Spleen (tissue), 11 donors: ENCODE measurements around the gene ARHGEF25. TPM values are rescaled to one million over a fixed set of nuclear protein-coding genes. Genes with fewer than 3 reads are reported as not detected.
"Not testable (repeated sequence)": the region's sequence is repeated elsewhere in the genome, so short reads cannot be mapped to it uniquely, and the experiment has no call there.

Experiments used
- DNase-seq: peaks from one replicate; pipeline ENCODE4 v3.0.0-alpha.2; 2020
- H3K27ac ChIP-seq, 8 donors: fragments of 200-600 bp; sonication (generic) in 7 of 8; 1 replicate in 4 of 8; 2 replicates in 4 of 8; pipeline versions ENCODE4 v1.5.0 to v1.8.0; 2016 to 2021; ENCODE audit warnings: inconsistent platforms in 4 of 8, mild to moderate bottlenecking in 4 of 8, moderate library complexity in 1 of 8
- H3K27me3 ChIP-seq, 7 donors: fragments of 200-600 bp; sonication (generic) in 6 of 7; replicated peaks in 1 of 7; 1 replicate in 4 of 7; 2 replicates in 3 of 7; pipeline versions ENCODE4 v1.5.0 to v1.8.0; 2016 to 2021; ENCODE audit warnings: inconsistent platforms in 3 of 7, mild to moderate bottlenecking in 1 of 7
- H3K36me3 ChIP-seq, 6 donors: fragments of 200-600 bp; sonication (generic) in 5 of 6; 1 replicate in 4 of 6; 2 replicates in 2 of 6; pipeline versions ENCODE4 v1.5.0 to v1.8.0; 2016 to 2021; ENCODE audit warnings: inconsistent platforms in 2 of 6
- H3K4me1 ChIP-seq, 6 donors: fragments of 200-600 bp; sonication (generic) in 5 of 6; 1 replicate in 3 of 6; 2 replicates in 3 of 6; pipeline versions ENCODE4 v1.5.0 to v1.8.0; 2016 to 2021; ENCODE audit warnings: inconsistent platforms in 3 of 6
- H3K4me3 ChIP-seq, 8 donors: fragments of 200-600 bp; sonication (generic) in 7 of 8; 1 replicate in 4 of 8; 2 replicates in 4 of 8; pipeline versions ENCODE4 v1.5.0 to v1.8.0; 2016 to 2021; ENCODE audit warnings: inconsistent platforms in 4 of 8, mild to moderate bottlenecking in 4 of 8, moderate library complexity in 2 of 8
- H3K9me3 ChIP-seq, 8 donors: fragments of 200-600 bp; sonication (generic) in 7 of 8; 1 replicate in 4 of 8; 2 replicates in 4 of 8; pipeline versions ENCODE4 v1.5.0 to v1.8.0; 2016 to 2021; ENCODE audit warnings: inconsistent platforms in 4 of 8
- CTCF ChIP-seq, 11 experiments: fragments of 200-600 bp in 7 of 11; fragments of 450-650 bp in 4 of 11; sonication (generic) in 4 of 11; IDR thresholded peaks in 8 of 11; conservative IDR thresholded peaks in 3 of 11; 1 replicate in 7 of 11; 2 replicates in 4 of 11; pipeline versions ENCODE4 v1.4.0 to v1.8.0; 2016 to 2021; ENCODE audit warnings: antibody characterized with exemption in 11 of 11, inconsistent platforms in 4 of 11, mild to moderate bottlenecking in 1 of 11
- POLR2A ChIP-seq, 3 donors: fragments of 450-650 bp; IDR thresholded peaks; one replicate each; pipeline ENCODE4 v1.5.1; 2017; ENCODE audit warnings: antibody characterized with exemption in 3 of 3, mild to moderate bottlenecking in 1 of 3
- POLR2AphosphoS5 ChIP-seq, 3 donors: sonication (generic); formaldehyde crosslinking; IDR thresholded peaks; one replicate each; pipeline ENCODE4 v1.5.1; 2017; ENCODE audit warnings: antibody characterized with exemption in 3 of 3
- WGBS, 5 donors: extraction: QIAGEN DNeasy Blood & Tissue Kit in 3 of 5; methylation state at CpG; one replicate each; pipeline versions ENCODE4 v1.1.5 to v1.1.7; 2013 to 2018; 5-methylcytosine and 5-hydroxymethylcytosine counted together
- intact Hi-C: fragments of 100-400 bp; cut with DNase I; formaldehyde crosslinking; loops from one replicate; pipeline ENCODE4 v1.15.0; 2023; ENCODE audit warnings: low total_unique reads
- polyA plus RNA-seq, 3 donors: library from polyadenylated mRNA; stranded (reverse); fragments of 200-250 nt; gene quantifications; one replicate each; pipeline ENCODE4 v1.2.1, GENCODE V29; 2013
- total RNA-seq, 7 donors: library from RNA; depleted of rRNA in 3 of 7; stranded (reverse); fragments of >200 nt in 3 of 7; fragmentation: NEBNext Ultra II Directional in 4 of 7; extraction: Animal tissue kit (Norgen Biotek cat#: 25700) in 4 of 7; gene quantifications; one replicate each; pipeline versions ENCODE4 v1.1.0 to v1.2.1, GENCODE V29; 2016 to 2021
- donor health status: healthy with polysubstance abuse.
- donor health status: DM: no; HTN: no; CAD: no; lungs with moderate emphysema.
- donor health status: DM: no; HTN: no; CAD: no.
- donor health status: Bipolar disorder and iron deficiency.
- donor health status: healthy.
- donor health status: DM: no; HTN: no; CAD: no.
- donor health status: DM: yes; HTN: yes; CAD: no.

The ARHGEF25 gene
- total and polyA plus RNA-seq, 10 donors: 9.3 to 26.6 (median 15.3) TPM

DNA sequence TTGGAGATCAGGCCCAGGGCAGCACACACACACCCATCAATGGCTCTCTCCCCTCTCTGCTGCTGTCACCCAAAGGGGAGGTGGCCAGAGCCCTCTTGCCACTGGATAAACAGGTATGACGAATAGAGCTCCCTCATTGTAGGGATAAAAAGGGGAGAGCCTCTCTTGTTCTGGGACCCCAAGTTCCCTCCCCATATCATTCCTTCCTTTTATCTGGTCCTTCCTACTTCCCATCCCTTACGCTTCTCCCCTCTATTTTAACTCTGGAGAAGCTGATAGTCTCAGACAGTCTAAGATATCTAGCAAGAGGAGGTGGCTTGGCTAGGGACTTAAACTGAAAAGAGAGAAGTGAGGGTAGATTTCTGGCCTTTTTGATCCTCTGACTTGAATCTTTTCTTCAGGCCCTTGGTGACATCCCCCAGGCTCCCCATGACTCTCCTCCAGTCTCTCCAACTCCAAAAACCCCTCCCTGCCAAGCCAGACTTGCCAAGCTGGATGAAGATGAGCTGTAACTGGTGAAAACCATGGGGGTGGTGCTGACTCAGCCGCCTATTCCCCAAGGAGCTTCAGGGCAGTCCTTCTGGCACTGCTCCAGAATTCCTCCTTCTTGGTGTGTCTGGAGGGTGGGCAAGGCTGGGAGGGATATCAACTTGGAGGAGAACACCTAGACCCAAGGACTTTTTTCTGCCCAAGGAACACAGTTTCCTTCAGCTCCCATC lies 5.3 kb downstream of the ARHGEF25 start:
- DNase-seq: no peak
- 77 to 89% (median 84%) methylated on average over 3 of the region's 3 CpGs for WGBS, 5 donors
- peaks cover 7 to 100% (median 44%) of the 10 kb centered on the region in 7 donors for H3K27me3 ChIP-seq

DNA sequence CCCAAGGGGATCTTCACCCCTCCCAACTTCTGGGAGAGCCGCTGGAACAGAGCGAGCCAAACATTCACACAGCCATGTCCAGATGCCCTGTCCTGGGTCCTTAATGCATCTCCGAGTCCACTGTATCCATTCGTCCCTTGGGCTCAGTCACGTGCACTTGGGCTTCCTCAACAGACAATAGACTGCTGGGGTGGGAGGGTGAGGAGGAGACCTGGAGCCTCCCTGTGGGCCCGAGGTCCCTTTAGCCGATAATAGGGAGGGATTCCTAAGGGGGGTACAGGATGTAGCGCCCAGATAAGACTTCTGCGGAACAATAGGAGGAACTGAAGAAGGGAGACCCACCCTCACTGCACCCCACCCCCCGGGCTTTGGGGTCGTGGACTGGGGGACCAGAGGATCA lies 6.7 kb downstream of the ARHGEF25 start:
- no peak for DNase-seq
- H3K27me3 ChIP-seq: peaks cover 7 to 100% (median 42%) of the 10 kb centered on the region in 7 donors

More for the DNA sequence above, 5.3 kb downstream of the ARHGEF25 start:
- Histone ChIP-seq H3K4me3 (no peak overlapping the region), H3K27ac (no peak overlapping the region), H3K4me1 (peaks cover 15 to 65% (median 49%) of the 10 kb centered on the region in 6 donors), H3K9me3 (no peaks in the 10 kb centered on the region), H3K36me3 (peaks cover 0 to 16% (median 0%) of the 10 kb centered on the region in 6 donors)
- TF ChIP-seq POLR2A (IDR thresholded peaks at IDR 0.05) (no peak), POLR2AphosphoS5 (IDR thresholded peaks at IDR 0.05) (no peak), CTCF (IDR thresholded peaks at IDR 0.05 in 8 of 11, conservative IDR thresholded peaks at IDR 0.05 in 3 of 11) (no peak)
- intact Hi-C loops: no loop called here

DNA sequence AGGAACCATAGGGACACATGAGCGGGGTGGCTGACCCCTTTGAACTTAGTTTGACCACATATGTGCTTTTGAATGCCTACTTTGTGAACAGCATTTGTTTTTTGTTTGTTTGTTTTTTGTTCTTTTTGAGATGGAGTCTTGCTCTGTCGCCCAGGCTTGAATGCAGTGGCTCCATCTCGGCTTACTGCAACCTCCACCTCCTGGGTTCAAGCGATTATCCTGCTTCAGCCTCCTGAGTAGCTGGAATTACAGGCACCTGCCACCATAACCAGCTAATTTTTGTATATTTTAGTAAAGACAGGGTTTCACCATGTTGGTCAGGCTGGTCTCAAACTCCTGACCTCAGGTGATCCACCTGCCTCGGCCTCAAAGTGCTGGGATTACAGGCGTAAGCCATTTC lies 7.2 kb downstream of the ARHGEF25 start:
- H3K9me3 ChIP-seq, H3K4me3 ChIP-seq, DNase-seq, intact Hi-C loops, H3K27ac ChIP-seq: not testable (repeated sequence)
- peaks cover 20 to 54% (median 44%) of the 10 kb centered on the region in 6 donors for H3K4me1 ChIP-seq
- 84 to 94% (median 90%) methylated on average over 6 of the region's 6 CpGs for WGBS, 5 donors
- H3K36me3 ChIP-seq: peaks cover 0 to 16% (median 0%) of the 10 kb centered on the region in 6 donors
- peaks cover 7 to 100% (median 47%) of the 10 kb centered on the region in 7 donors for H3K27me3 ChIP-seq

More for the DNA sequence above, 6.7 kb downstream of the ARHGEF25 start:
- no peak overlapping the region for H3K4me3 ChIP-seq
- H3K27ac ChIP-seq: no peak overlapping the region
- WGBS, 5 donors: 47 to 56% (median 51%) methylated on average over 11 of the region's 11 CpGs
- intact Hi-C loops: no loop called here
- TF ChIP-seq CTCF (IDR thresholded peaks at IDR 0.05 in 8 of 11, conservative IDR thresholded peaks at IDR 0.05 in 3 of 11) (no peak), POLR2A (IDR thresholded peaks at IDR 0.05) (no peak), POLR2AphosphoS5 (IDR thresholded peaks at IDR 0.05) (no peak)
- no peaks in the 10 kb centered on the region for H3K9me3 ChIP-seq
- H3K36me3 ChIP-seq: peaks cover 0 to 16% (median 0%) of the 10 kb centered on the region in 6 donors
- peaks cover 20 to 59% (median 46%) of the 10 kb centered on the region in 6 donors for H3K4me1 ChIP-seq

DNA sequence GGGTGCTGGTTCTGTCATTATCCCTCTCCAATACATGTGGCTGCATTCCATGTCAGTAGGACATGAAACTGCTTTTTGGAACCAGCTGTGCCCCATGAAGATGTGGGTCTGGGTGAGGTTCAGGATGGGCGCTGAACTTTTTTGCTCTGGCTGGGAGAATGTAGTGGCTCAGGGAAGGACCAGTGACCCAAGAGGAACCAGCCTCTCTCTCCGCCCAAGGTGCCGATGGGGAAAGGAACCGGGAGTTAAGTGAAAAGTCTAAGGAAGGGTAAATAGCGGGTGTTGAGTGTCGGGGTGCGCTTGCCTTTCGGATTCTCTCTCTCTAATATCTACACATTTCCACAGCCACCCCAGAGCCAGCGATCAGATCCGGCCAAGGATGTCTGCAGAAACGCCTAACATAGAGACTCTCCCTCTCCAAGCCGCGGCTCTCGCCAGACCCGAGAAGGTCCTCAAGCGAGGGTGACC lies 7.8 kb downstream of the ARHGEF25 start:
- Histone ChIP-seq H3K27ac (no peak overlapping the region), H3K36me3 (peaks cover 0 to 16% (median 0%) of the 10 kb centered on the region in 6 donors), H3K4me1 (peaks cover 20 to 48% (median 39%) of the 10 kb centered on the region in 6 donors), H3K9me3 (no peaks in the 10 kb centered on the region), H3K27me3 (peaks cover 7 to 100% (median 51%) of the 10 kb centered on the region in 7 donors), H3K4me3 (peak overlapping the region in 1 of 8 donors; percentile 36)
- DNase-seq: no peak
- TF ChIP-seq POLR2A (IDR thresholded peaks at IDR 0.05) (no peak), CTCF (IDR thresholded peaks at IDR 0.05 in 8 of 11, conservative IDR thresholded peaks at IDR 0.05 in 3 of 11) (no peak), POLR2AphosphoS5 (IDR thresholded peaks at IDR 0.05) (no peak)
- intact Hi-C loops: no loop called here
- WGBS, 5 donors: 45 to 50% (median 47%) methylated on average over 16 of the region's 16 CpGs
